SK-N-SH treated with all-trans-retinoic acid at 6 μM for 48 hours (cell line): ENCODE results near the gene FRK.

Experiments
- ATAC-seq: fragments of 200-7000 bp; cut with Tn5 transposase; 3 replicates; pipeline ENCODE4 v1.9.1; 2020; ENCODE audit warnings: mild to moderate bottlenecking, moderate library complexity
- BACH2 ChIP-seq: fragments of 250-450 bp; sonication (Bioruptor Pico); IDR thresholded peaks from 2 replicates; pipeline ENCODE4 v1.9.0; 2021; ENCODE audit warnings: mild to moderate bottlenecking, borderline replicate concordance
- ESRRG ChIP-seq: fragments of 250-450 bp; sonication (Bioruptor Pico); IDR thresholded peaks from 2 replicates; pipeline ENCODE4 v1.6.1; 2021; ENCODE audit warnings: mild to moderate bottlenecking
- GLIS3 ChIP-seq: fragments of 250-450 bp; sonication (Bioruptor Pico); IDR thresholded peaks from 2 replicates; pipeline ENCODE4 v1.5.0; 2020; ENCODE audit warnings: mild to moderate bottlenecking, moderate library complexity
- OSR1 ChIP-seq: fragments of 250-450 bp; sonication (Bioruptor Pico); IDR thresholded peaks from 2 replicates; pipeline ENCODE4 v1.8.0; 2022; ENCODE audit warnings: moderate library complexity, mild to moderate bottlenecking, inconsistent platforms
- PATZ1 ChIP-seq: fragments of 250-450 bp; sonication (Bioruptor Pico); IDR thresholded peaks from 2 replicates; pipeline ENCODE4 v1.8.0; 2020; ENCODE audit warnings: mild to moderate bottlenecking, moderate library complexity, borderline replicate concordance
- POU6F1 ChIP-seq: fragments of 250-450 bp; sonication (Bioruptor Pico); IDR thresholded peaks from 2 replicates; pipeline ENCODE4 v1.8.0; 2021; ENCODE audit warnings: low read depth, mild to moderate bottlenecking, moderate library complexity, borderline replicate concordance
- RARB ChIP-seq: fragments of 250-450 bp; sonication (Bioruptor Pico); IDR thresholded peaks from 2 replicates; pipeline ENCODE4 v1.8.0; 2021; ENCODE audit warnings: mild to moderate bottlenecking, moderate library complexity
- SNAI2 ChIP-seq: fragments of 250-450 bp; sonication (Bioruptor Pico); IDR thresholded peaks from 2 replicates; pipeline ENCODE4 v1.5.0; 2020; ENCODE audit warnings: mild to moderate bottlenecking, moderate library complexity
- TCF4 ChIP-seq: fragments of 250-450 bp; sonication (Bioruptor Pico); IDR thresholded peaks from 2 replicates; pipeline ENCODE4 v1.8.0; 2021; ENCODE audit warnings: mild to moderate bottlenecking, moderate library complexity, borderline replicate concordance
- TOX ChIP-seq: fragments of 250-450 bp; sonication (Bioruptor Pico); IDR thresholded peaks from 2 replicates; pipeline ENCODE4 v1.8.0; 2021; ENCODE audit warnings: mild to moderate bottlenecking, moderate library complexity, borderline replicate concordance
- ZC3H10 ChIP-seq: fragments of 250-450 bp; sonication (Bioruptor Pico); IDR thresholded peaks from 2 replicates; pipeline ENCODE4 v1.5.1; 2021; ENCODE audit warnings: mild to moderate bottlenecking, moderate library complexity
- TF ChIP-seq, protein P1 (sequence below): fragments of 250-450 bp; sonication (Bioruptor Pico); IDR thresholded peaks from 2 replicates; pipeline ENCODE4 v1.5.0; 2020; ENCODE audit warnings: mild to moderate bottlenecking, moderate library complexity
- TF ChIP-seq, protein P2 (sequence below): fragments of 250-450 bp; sonication (Bioruptor Pico); IDR thresholded peaks from 2 replicates; pipeline ENCODE4 v1.5.1; 2020; ENCODE audit warnings: low read depth, mild to moderate bottlenecking, moderate library complexity

The FRK gene

DNA sequence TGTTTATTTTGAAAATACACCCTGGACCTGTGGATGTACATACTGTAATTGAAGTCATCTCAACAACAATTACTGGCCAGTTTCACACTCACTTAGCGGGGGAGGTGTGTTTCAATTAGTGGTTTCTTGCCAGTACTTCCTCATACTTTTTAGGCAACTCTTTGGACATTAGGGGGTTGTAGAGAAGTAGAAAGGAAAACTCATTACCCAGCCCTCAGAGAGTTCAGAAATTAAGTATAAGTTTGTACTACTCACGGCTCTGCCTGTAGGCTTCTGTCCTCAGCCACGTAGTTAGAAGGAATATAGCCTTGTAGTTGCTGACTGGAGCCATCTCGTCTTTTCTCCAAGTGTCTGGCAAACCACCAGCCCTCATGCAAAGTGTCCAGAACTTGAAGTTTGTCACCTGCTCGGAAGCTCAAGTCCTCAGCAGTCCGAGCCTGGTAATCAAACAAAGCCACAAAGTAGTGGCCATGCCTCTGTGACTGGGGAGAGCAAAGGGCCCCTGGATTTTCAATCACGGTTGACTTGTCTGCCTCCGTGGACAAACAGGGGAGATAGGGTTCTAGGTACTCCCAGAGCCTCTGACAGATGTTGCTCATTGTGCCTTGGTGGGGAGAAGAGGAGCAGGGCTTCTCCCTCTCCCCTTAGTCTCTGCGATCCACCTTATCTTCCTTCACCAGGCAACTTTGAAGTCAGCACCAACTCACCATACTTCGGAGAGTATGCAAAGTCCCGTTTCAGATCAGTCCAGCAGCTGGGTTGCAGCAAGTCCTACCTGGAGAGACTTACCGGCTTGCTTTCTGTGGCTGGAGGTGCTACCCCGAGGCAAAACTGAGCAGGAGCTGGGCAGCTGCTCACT, 749 bp downstream of the FRK start (continued):
- TF ChIP-seq POU6F1 (CRISPR knock-in tag) (no peak), SNAI2 (CRISPR knock-in tag) (no peak)

- no peak for ATAC-seq
- TF ChIP-seq RARB (CRISPR knock-in tag): no peak
- TF ChIP-seq, all 23 proteins: peak for 0
Observed at GRCh38 chr6:116057766-116058165, 2.9 kb downstream of the FRK start.

DNA sequence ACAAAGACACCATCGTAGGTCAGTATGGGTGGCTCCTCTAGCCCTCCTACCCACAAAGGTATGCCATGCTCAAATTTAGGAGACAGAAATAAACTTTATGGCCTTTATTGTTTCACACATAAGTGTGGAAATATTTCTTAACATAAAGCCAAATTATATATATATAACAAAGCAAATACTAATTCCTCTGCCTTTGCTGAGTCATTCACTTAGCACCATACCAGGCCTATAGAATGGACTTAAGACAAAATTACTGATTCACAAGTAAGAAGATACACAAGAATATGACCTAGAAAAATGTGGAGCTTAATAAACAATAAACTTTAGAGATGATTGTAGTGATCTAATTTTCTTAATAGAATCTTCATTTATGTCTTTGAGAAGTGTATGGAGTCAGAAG, 5.2 kb downstream of the FRK start:
- no peak for ATAC-seq
- no peak for TF ChIP-seq BACH2
- no peak for TF ChIP-seq POU6F1 (CRISPR knock-in tag)
- TF ChIP-seq RARB (CRISPR knock-in tag): no peak
- TF ChIP-seq, protein P1, sequence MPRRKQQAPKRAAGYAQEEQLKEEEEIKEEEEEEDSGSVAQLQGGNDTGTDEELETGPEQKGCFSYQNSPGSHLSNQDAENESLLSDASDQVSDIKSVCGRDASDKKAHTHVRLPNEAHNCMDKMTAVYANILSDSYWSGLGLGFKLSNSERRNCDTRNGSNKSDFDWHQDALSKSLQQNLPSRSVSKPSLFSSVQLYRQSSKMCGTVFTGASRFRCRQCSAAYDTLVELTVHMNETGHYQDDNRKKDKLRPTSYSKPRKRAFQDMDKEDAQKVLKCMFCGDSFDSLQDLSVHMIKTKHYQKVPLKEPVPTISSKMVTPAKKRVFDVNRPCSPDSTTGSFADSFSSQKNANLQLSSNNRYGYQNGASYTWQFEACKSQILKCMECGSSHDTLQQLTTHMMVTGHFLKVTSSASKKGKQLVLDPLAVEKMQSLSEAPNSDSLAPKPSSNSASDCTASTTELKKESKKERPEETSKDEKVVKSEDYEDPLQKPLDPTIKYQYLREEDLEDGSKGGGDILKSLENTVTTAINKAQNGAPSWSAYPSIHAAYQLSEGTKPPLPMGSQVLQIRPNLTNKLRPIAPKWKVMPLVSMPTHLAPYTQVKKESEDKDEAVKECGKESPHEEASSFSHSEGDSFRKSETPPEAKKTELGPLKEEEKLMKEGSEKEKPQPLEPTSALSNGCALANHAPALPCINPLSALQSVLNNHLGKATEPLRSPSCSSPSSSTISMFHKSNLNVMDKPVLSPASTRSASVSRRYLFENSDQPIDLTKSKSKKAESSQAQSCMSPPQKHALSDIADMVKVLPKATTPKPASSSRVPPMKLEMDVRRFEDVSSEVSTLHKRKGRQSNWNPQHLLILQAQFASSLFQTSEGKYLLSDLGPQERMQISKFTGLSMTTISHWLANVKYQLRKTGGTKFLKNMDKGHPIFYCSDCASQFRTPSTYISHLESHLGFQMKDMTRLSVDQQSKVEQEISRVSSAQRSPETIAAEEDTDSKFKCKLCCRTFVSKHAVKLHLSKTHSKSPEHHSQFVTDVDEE (CRISPR knock-in tag): no peak
- no peak for TF ChIP-seq OSR1 (CRISPR knock-in tag)
- TF ChIP-seq TCF4 (CRISPR knock-in tag): no peak
- TF ChIP-seq GLIS3 (CRISPR knock-in tag): no peak
- TF ChIP-seq, all 23 proteins: peak for 0

DNA sequence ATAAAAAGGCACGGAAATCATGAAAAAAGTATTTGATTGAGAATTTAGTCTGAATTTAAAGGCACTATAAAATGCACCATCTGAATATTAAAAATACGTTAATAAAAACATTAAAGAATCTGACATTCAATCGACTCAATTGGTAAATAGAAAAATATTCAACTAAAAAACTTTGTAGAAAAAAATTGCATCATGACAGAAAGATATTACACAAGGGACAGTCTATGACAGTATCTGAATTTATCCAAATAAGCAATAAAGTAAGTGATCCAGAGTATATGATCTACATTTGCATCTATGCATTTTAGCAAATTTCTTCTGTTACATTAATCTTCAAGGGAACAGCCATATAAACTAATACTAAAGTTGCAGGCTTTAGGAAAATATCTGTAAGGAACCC, 9.4 kb downstream of the FRK start:
- no peak for ATAC-seq
- no peak for TF ChIP-seq POU6F1 (CRISPR knock-in tag)
- no peak for TF ChIP-seq TCF4 (CRISPR knock-in tag)
- no peak for TF ChIP-seq OSR1 (CRISPR knock-in tag)
- TF ChIP-seq, protein P2, sequence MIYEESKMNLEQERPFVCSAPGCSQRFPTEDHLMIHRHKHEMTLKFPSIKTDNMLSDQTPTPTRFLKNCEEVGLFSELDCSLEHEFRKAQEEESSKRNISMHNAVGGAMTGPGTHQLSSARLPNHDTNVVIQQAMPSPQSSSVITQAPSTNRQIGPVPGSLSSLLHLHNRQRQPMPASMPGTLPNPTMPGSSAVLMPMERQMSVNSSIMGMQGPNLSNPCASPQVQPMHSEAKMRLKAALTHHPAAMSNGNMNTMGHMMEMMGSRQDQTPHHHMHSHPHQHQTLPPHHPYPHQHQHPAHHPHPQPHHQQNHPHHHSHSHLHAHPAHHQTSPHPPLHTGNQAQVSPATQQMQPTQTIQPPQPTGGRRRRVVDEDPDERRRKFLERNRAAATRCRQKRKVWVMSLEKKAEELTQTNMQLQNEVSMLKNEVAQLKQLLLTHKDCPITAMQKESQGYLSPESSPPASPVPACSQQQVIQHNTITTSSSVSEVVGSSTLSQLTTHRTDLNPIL: no peak
- TF ChIP-seq BACH2: no peak
- TF ChIP-seq GLIS3 (CRISPR knock-in tag): no peak
- no peak for TF ChIP-seq ESRRG (CRISPR knock-in tag)
- no peak for TF ChIP-seq ZC3H10 (CRISPR knock-in tag)
- TF ChIP-seq PATZ1 (CRISPR knock-in tag): no peak
- no peak for TF ChIP-seq SNAI2 (CRISPR knock-in tag)
- TF ChIP-seq TOX: no peak
